Left ventricle myocardium inferior (tissue), 1 donor: ENCODE results near the gene PIK3R1. TPM values are rescaled to one million over a fixed set of nuclear protein-coding genes. Genes with fewer than 3 reads are reported as not detected.
"Not testable (repeated sequence)": the region's sequence is repeated elsewhere in the genome, so short reads cannot be mapped to it uniquely, and the experiment has no call there.

Experiments used
- DNase-seq: peaks from one replicate; pipeline ENCODE4 v3.0.0-alpha.2; 2020
- H3K27ac ChIP-seq: fragments of 200-600 bp; replicated peaks from 2 replicates; pipeline ENCODE4 v1.8.0; 2021
- H3K27me3 ChIP-seq: fragments of 200-600 bp; 2 replicates; pipeline ENCODE4 v1.8.0; 2021; ENCODE audit warnings: low read depth
- H3K36me3 ChIP-seq: fragments of 200-600 bp; 2 replicates; pipeline ENCODE4 v1.8.0; 2021
- H3K4me1 ChIP-seq: fragments of 200-600 bp; 2 replicates; pipeline ENCODE4 v1.8.0; 2021
- H3K4me3 ChIP-seq: fragments of 200-600 bp; 2 replicates; pipeline ENCODE4 v1.8.0; 2021; ENCODE audit warnings: mild to moderate bottlenecking, moderate library complexity
- H3K9me3 ChIP-seq: fragments of 200-600 bp; replicated peaks from 2 replicates; pipeline ENCODE4 v1.8.0; 2021
- intact Hi-C: fragments of 100-400 bp; cut with micrococcal nuclease; formaldehyde crosslinking; loops from one replicate; pipeline ENCODE4 v1.11.0; 2022
- total RNA-seq: library from RNA; stranded (reverse); fragmentation: NEBNext Ultra II Directional; extraction: Animal tissue kit (Norgen Biotek cat#: 25700); gene quantifications from one replicate; pipeline ENCODE4 v1.2.1, GENCODE V29; 2021
- TF ChIP-seq, protein P1 (sequence below): fragments of 200-600 bp; IDR thresholded peaks from 2 replicates; pipeline ENCODE4 v1.8.0; 2021; ENCODE audit warnings: antibody characterized with exemption, mild to moderate bottlenecking, borderline replicate concordance
- donor health status: DM: no; HTN: yes; CAD: no; lungs with severe emphysema.

Gene PIK3R1
- total RNA-seq, 1 donor from 2014 or later: 132 TPM

DNA sequence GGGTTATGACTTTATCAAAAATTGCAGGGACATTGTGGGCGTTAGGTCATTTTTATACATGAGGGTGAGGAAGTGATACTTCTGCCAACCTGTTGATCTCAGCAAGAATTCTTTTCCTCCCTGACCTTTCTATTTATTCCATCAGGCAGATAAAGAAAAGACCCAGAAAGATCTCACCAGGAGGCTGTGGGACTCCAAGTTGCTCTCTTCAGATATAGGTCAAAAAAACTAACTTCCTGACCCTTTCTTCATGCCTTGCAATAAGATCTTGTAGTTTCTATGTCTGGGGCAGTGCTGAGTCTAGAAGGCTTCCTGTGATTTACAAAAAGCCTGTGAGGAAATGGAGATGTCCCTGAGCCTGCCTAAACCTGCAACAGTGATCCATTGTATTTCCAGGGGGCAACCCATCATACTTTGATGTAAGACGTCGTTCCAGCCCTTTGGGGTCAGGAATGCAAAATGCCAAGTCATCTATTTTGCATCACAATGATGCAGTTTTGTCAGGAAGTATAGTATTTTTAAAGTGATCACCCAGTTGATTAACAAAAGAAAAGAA, 22.0 kb upstream of the PIK3R1 start:
- TF ChIP-seq, protein P1, sequence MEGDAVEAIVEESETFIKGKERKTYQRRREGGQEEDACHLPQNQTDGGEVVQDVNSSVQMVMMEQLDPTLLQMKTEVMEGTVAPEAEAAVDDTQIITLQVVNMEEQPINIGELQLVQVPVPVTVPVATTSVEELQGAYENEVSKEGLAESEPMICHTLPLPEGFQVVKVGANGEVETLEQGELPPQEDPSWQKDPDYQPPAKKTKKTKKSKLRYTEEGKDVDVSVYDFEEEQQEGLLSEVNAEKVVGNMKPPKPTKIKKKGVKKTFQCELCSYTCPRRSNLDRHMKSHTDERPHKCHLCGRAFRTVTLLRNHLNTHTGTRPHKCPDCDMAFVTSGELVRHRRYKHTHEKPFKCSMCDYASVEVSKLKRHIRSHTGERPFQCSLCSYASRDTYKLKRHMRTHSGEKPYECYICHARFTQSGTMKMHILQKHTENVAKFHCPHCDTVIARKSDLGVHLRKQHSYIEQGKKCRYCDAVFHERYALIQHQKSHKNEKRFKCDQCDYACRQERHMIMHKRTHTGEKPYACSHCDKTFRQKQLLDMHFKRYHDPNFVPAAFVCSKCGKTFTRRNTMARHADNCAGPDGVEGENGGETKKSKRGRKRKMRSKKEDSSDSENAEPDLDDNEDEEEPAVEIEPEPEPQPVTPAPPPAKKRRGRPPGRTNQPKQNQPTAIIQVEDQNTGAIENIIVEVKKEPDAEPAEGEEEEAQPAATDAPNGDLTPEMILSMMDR: no peak
- Histone ChIP-seq H3K9me3 (no peaks in the 10 kb centered on the region), H3K4me1 (peaks cover 9% of the 10 kb centered on the region), H3K36me3 (no peaks in the 10 kb centered on the region), H3K27ac (no peak overlapping the region), H3K4me3 (no peak overlapping the region), H3K27me3 (no peaks in the 10 kb centered on the region)
- intact Hi-C loops: no loop called here
- DNase-seq: no peak

DNA sequence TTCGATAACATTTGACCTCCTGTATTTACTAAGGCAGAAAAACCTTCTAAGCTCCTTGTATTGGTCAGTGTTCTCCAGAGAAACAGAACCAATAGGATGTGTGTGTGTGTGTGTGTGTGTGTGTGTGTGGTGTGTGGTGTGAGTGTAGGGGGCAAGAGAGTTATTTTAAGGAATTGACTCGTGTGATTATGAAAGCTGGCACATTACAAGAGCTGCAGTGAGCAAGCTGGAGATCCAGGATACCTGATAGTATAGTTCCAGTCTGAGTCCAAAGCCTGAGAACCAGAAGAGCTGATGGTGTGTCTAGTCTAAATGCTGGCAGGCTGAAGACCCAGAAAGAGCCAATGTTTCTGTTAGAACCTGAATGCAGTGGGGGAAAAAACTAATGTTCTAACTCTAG, 21.2 kb upstream of the PIK3R1 start:
- Histone ChIP-seq H3K9me3 (no peaks in the 10 kb centered on the region), H3K27ac (no peak overlapping the region), H3K36me3 (no peaks in the 10 kb centered on the region), H3K4me3 (no peak overlapping the region), H3K27me3 (no peaks in the 10 kb centered on the region), H3K4me1 (peaks cover 9% of the 10 kb centered on the region)
- TF ChIP-seq, protein P1: no peak
- DNase-seq: no peak
- intact Hi-C loops: no loop called here

DNA sequence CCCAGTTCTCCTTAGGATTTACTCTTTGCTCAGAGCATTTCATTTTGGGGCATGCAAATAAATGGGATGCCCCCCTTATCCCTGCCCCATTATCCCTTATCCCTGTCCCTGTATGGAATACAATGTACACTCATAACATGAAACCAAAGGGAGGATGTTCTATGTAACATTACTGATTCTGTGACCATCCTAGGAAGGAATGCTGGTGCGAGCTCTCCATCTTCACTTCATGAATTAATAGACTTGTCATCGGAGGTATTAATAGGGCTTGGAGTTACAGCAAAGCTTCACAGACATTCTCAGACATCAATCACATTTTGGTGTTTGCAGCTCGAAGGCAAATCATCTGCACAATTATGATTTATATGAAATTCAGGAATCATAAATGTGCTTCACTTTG, 20.4 kb upstream of the PIK3R1 start:
- no peak overlapping the region for H3K4me3 ChIP-seq
- H3K27ac ChIP-seq: no peak overlapping the region
- intact Hi-C loops: no loop called here
- no peaks in the 10 kb centered on the region for H3K36me3 ChIP-seq
- TF ChIP-seq, protein P1: no peak
- DNase-seq: no peak
- H3K27me3 ChIP-seq: no peaks in the 10 kb centered on the region
- H3K4me1 ChIP-seq: peaks cover 9% of the 10 kb centered on the region
- H3K9me3 ChIP-seq: no peaks in the 10 kb centered on the region

DNA sequence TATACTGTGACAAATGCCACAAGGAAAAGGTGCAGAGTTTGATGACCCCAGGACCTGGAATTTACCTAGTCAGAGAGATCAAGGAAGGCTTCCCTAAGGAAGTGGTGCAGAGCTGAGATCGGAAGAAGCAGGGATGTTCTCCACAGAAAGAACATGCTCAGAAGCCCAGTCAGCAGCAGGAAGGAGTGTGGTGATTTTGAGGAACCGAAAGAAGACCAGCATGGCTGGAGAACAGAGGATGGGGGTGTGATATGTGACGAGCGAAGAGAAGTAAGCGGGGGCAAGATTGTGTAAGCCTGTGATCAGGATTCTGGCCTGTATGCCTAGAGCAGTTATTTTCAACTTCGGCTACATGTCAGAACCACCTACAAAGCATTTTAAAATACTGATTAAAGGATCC, 18.7 kb upstream of the PIK3R1 start:
- H3K4me1 ChIP-seq: peaks cover 9% of the 10 kb centered on the region
- DNase-seq: no peak
- H3K27me3 ChIP-seq: no peaks in the 10 kb centered on the region
- H3K4me3 ChIP-seq: no peak overlapping the region
- intact Hi-C loops: no loop called here
- no peaks in the 10 kb centered on the region for H3K36me3 ChIP-seq
- TF ChIP-seq, protein P1: no peak
- H3K27ac ChIP-seq: no peak overlapping the region
- no peaks in the 10 kb centered on the region for H3K9me3 ChIP-seq

DNA sequence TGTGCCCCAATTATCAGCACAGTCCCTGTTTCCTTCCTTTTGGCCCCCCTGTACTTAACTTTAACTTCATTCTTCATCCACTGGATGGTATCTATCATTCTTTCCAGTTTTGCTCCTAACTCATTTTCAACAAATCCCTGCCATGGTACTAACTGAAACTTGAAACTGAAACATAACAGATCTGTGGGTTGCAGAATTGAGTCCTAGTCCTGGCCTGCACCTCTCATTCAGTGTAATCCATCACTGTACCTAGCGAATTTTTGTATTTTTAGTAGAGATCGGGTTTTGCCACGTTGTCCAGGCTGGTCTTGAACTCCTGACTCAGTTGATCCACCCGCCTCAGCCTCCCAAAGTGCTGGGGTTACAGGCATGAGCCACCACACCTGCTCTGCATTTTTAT, 15.3 kb upstream of the PIK3R1 start:
- no peak for DNase-seq
- Histone ChIP-seq H3K27me3 (no peaks in the 10 kb centered on the region), H3K27ac (no peak overlapping the region), H3K4me3 (no peak overlapping the region), H3K36me3 (no peaks in the 10 kb centered on the region), H3K4me1 (no peaks in the 10 kb centered on the region), H3K9me3 (no peaks in the 10 kb centered on the region)
- intact Hi-C loops: no loop called here
- TF ChIP-seq, protein P1: no peak

DNA sequence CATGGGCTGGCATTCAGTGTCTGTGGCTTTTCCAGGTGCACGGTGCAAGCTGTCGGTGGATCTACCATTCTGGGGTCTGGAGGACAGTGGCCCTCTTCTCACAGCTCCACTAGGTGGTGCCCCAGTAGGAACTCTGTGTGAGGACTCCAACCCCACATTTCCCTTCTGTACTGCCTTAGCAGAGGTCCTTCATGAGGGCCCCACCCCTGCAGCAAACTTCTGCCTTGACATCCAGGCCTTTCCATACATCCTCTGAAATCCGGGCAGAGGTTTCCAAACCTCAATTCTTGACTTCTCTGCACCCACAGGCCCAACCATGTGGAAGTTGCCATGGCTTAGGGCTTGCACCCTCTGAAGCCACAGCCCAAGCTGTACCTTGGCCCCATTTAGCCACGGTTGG, 4.9 kb upstream of the PIK3R1 start:
- H3K27ac ChIP-seq, H3K27me3 ChIP-seq, H3K4me3 ChIP-seq, H3K9me3 ChIP-seq, DNase-seq, intact Hi-C loops, H3K36me3 ChIP-seq: not testable (repeated sequence)
- peaks cover 18% of the 10 kb centered on the region for H3K4me1 ChIP-seq
